ENCODE measurements around the gene OTUD3. TPM values are rescaled to one million over a fixed set of nuclear protein-coding genes. Genes with fewer than 3 reads are reported as not detected.

OTUD3 gene
- total RNA-seq, 4 donors from 2014 or later: 2.6 to 20.8 (median 10.7) TPM

- Histone ChIP-seq H3K36me3 (no peaks in the 10 kb centered on the region), H3K27me3 (no peaks in the 10 kb centered on the region), H3K4me1 (no peaks in the 10 kb centered on the region), H3K9me3 (no peaks in the 10 kb centered on the region), H3K27ac (peak overlapping the region; percentile 56 to 61), H3K4me3 (no peak overlapping the region)
- DNase-seq: no peak
- intact Hi-C loops (cut with DNase I; ENCODE audit: low total_unique reads): no loop called here
- TF ChIP-seq POLR2A (IDR thresholded peaks at IDR 0.05) (no peak), CTCF (IDR thresholded peaks at IDR 0.05) (no peak)
Observed at GRCh38 chr1:19869929-19870328, 12.3 kb upstream of the OTUD3 start.

DNA sequence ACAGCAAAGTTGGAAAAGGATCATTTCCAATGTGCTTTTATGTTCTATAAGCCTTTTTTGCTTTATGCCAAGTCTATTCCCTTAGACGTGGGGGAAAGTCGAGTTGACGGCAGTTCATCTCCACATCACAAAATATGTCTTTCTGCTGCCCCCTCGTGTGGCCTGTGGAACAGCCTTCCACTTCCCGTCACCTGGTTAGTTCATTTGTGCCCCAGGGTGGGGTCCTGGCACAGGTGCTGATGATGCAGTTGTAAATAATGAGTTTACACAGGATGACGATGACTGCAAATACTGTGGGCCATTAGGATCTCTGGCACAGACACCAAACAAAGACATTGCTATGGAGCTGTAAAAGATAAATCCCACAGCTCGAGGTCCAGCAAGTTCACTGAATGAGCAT is 10.0 kb upstream of the OTUD3 start:
- Histone ChIP-seq H3K4me3 (no peak overlapping the region), H3K9me3 (no peaks in the 10 kb centered on the region), H3K27me3 (no peaks in the 10 kb centered on the region), H3K36me3 (no peaks in the 10 kb centered on the region), H3K4me1 (no peaks in the 10 kb centered on the region), H3K27ac (no peak overlapping the region)
- TF ChIP-seq CTCF (IDR thresholded peaks at IDR 0.05): peak in 2 of 4 experiments; percentile 31 to 43
- no peak for TF ChIP-seq POLR2A (IDR thresholded peaks at IDR 0.05)
- DNase-seq: no peak
- intact Hi-C loops (cut with DNase I; ENCODE audit: low total_unique reads): no loop called here

GRCh38 chr1:19877181-19877750 is 4.9 kb upstream of the OTUD3 start:
- no peaks in the 10 kb centered on the region for H3K9me3 ChIP-seq
- no peak overlapping the region for H3K4me3 ChIP-seq
- no peak for DNase-seq
- intact Hi-C loops (cut with DNase I; ENCODE audit: low total_unique reads): no loop called here
- no peak for TF ChIP-seq POLR2A (IDR thresholded peaks at IDR 0.05)
- TF ChIP-seq CTCF (IDR thresholded peaks at IDR 0.05): no peak
- H3K4me1 ChIP-seq: no peaks in the 10 kb centered on the region
- H3K36me3 ChIP-seq: no peaks in the 10 kb centered on the region
- peak overlapping the region in 1 of 2 donors; percentile 49 for H3K27ac ChIP-seq
- no peaks in the 10 kb centered on the region for H3K27me3 ChIP-seq

DNA sequence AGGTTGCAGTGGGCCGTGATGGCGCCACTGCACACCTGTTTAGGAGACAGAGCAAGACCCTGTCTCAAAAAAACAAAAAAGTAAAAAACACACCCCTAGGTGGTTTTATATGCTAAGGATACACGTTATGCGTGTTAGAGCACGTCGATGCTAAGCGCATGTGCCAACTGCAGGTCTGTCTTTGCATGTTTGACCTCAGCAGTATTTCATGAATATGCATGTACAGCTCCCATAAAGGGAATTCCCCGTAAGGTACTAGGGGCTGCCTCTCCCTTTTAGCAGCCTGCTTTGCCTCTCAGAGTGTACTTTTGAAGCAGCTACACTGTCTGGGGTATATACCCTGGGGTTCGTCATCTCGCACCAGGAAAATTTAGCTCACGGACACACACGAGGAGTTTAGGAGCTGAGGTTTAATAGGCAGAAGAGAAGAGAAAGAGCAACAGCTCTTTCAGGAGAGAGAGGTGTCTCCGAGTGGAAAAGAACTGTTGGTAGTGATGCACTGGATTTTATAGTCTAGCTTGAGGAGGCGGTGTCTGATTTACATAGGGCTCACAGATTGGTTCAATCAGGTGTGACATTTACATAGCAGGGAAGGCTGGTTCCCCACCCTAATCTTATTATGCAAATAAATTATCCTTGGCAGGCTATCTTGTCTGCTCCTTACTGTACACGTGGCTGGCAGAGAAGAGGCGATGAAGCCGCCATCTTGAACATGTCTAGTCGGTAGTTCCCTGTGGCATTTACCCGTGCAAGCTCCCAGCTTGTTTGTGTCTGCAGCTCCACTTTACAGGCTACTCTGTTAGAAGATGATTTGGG is 4.2 kb upstream of the OTUD3 start:
- no peaks in the 10 kb centered on the region for H3K9me3 ChIP-seq
- TF ChIP-seq POLR2A (IDR thresholded peaks at IDR 0.05) (no peak), CTCF (IDR thresholded peaks at IDR 0.05) (no peak)
- H3K27ac ChIP-seq: peak overlapping the region; percentile 52 to 70
- peak in 1 of 2 donors; percentile 29 for DNase-seq
- intact Hi-C loops (cut with DNase I; ENCODE audit: low total_unique reads): no loop called here
- H3K4me1 ChIP-seq: no peaks in the 10 kb centered on the region
- H3K36me3 ChIP-seq: no peaks in the 10 kb centered on the region
- H3K4me3 ChIP-seq: no peak overlapping the region
- H3K27me3 ChIP-seq: no peaks in the 10 kb centered on the region

- Histone ChIP-seq H3K4me1 (no peaks in the 10 kb centered on the region), H3K9me3 (no peaks in the 10 kb centered on the region), H3K27ac (peak overlapping the region; percentile 52 to 70), H3K4me3 (no peak overlapping the region), H3K36me3 (no peaks in the 10 kb centered on the region), H3K27me3 (no peaks in the 10 kb centered on the region)
- TF ChIP-seq POLR2A (IDR thresholded peaks at IDR 0.05): no peak
- TF ChIP-seq CTCF (IDR thresholded peaks at IDR 0.05): no peak
- peak in 1 of 2 donors; percentile 40 for DNase-seq
- intact Hi-C loops (cut with DNase I; ENCODE audit: low total_unique reads): no loop called here
Observed at GRCh38 chr1:19878637-19878985, 3.6 kb upstream of the OTUD3 start.
